ENCODE data around the gene TMEM220.
A peak's percentile ranks its signal among the peaks of the same experiment; 100 is the strongest.

TMEM220 gene

GRCh38 chr17:10738521-10739258, 8.9 kb upstream of the TMEM220 start:
- Histone ChIP-seq H3K79me2 (ENCODE audit: insufficient read depth, low read depth) (no peaks in the 10 kb centered on the region), H3K4me2 (no peak overlapping the region), H3K27ac (no peak overlapping the region), H3K4me3 (IDR thresholded peaks at IDR 0.05; ENCODE audit: insufficient read depth, low read depth, low read length) (no peak overlapping the region), H3K4me1 (ENCODE audit: low read depth, poor library complexity, severe bottlenecking) (no peaks in the 10 kb centered on the region), H2AFZ (ENCODE audit: low read depth) (no peak overlapping the region), H3K36me3 (ENCODE audit: insufficient read depth) (no peaks in the 10 kb centered on the region), H3K9ac (no peak overlapping the region), H4K20me1 (ENCODE audit: insufficient read depth) (no peaks in the 10 kb centered on the region), H3K27me3 (ENCODE audit: insufficient read depth, low read depth) (no peaks in the 10 kb centered on the region)
- no peak for TF ChIP-seq CTCF (conservative IDR thresholded peaks at IDR 0.05; ENCODE audit: low read depth, low read length)

- no peaks in the 10 kb centered on the region for H3K27me3 ChIP-seq (ENCODE audit: insufficient read depth, low read depth)
- H3K4me1 ChIP-seq (ENCODE audit: low read depth, poor library complexity, severe bottlenecking), result no peaks in the 10 kb centered on the region
- H3K4me3 ChIP-seq (IDR thresholded peaks at IDR 0.05; ENCODE audit: insufficient read depth, low read depth, low read length), result no peak overlapping the region
- no peak overlapping the region for H3K27ac ChIP-seq
- TF ChIP-seq CTCF (conservative IDR thresholded peaks at IDR 0.05; ENCODE audit: low read depth, low read length), result no peak
- no peak overlapping the region for H2AFZ ChIP-seq (ENCODE audit: low read depth)
- H3K79me2 ChIP-seq (ENCODE audit: insufficient read depth, low read depth), result no peaks in the 10 kb centered on the region
- no peak overlapping the region for H3K9ac ChIP-seq
- H3K4me2 ChIP-seq, result no peak overlapping the region
- no peaks in the 10 kb centered on the region for H4K20me1 ChIP-seq (ENCODE audit: insufficient read depth)
- H3K36me3 ChIP-seq (ENCODE audit: insufficient read depth), result no peaks in the 10 kb centered on the region
Observed at GRCh38 chr17:10737736-10738135, 7.9 kb upstream of the TMEM220 start.

GRCh38 chr17:10737168-10737622, 7.4 kb upstream of the TMEM220 start:
- Histone ChIP-seq H3K27me3 (ENCODE audit: insufficient read depth, low read depth) (no peaks in the 10 kb centered on the region), H3K4me3 (IDR thresholded peaks at IDR 0.05; ENCODE audit: insufficient read depth, low read depth, low read length) (no peak overlapping the region), H3K79me2 (ENCODE audit: insufficient read depth, low read depth) (no peaks in the 10 kb centered on the region), H3K4me1 (ENCODE audit: low read depth, poor library complexity, severe bottlenecking) (no peaks in the 10 kb centered on the region), H3K9ac (no peak overlapping the region), H3K4me2 (no peak overlapping the region), H4K20me1 (ENCODE audit: insufficient read depth) (no peaks in the 10 kb centered on the region), H3K36me3 (ENCODE audit: insufficient read depth) (no peaks in the 10 kb centered on the region), H2AFZ (ENCODE audit: low read depth) (no peak overlapping the region), H3K27ac (no peak overlapping the region)
- TF ChIP-seq CTCF (conservative IDR thresholded peaks at IDR 0.05; ENCODE audit: low read depth, low read length), result 0 out of 2 replicates have a peak, but pooled peaks have one; percentile 24

- no peak overlapping the region for H3K27ac ChIP-seq
- no peaks in the 10 kb centered on the region for H4K20me1 ChIP-seq (ENCODE audit: insufficient read depth)
- no peak for TF ChIP-seq CTCF (conservative IDR thresholded peaks at IDR 0.05; ENCODE audit: low read depth, low read length)
- no peak overlapping the region for H3K4me2 ChIP-seq
- no peaks in the 10 kb centered on the region for H3K4me1 ChIP-seq (ENCODE audit: low read depth, poor library complexity, severe bottlenecking)
- H3K9ac ChIP-seq, result no peak overlapping the region
- no peak overlapping the region for H2AFZ ChIP-seq (ENCODE audit: low read depth)
- H3K36me3 ChIP-seq (ENCODE audit: insufficient read depth), result no peaks in the 10 kb centered on the region
- H3K4me3 ChIP-seq (IDR thresholded peaks at IDR 0.05; ENCODE audit: insufficient read depth, low read depth, low read length), result no peak overlapping the region
- no peaks in the 10 kb centered on the region for H3K79me2 ChIP-seq (ENCODE audit: insufficient read depth, low read depth)
- no peaks in the 10 kb centered on the region for H3K27me3 ChIP-seq (ENCODE audit: insufficient read depth, low read depth)
Observed at GRCh38 chr17:10735821-10736220, 6.0 kb upstream of the TMEM220 start.
